HG03521 (cell line): ENCODE data around the gene TBX18.

Experiments
- ATAC-seq: cut with Tn5 transposase; IDR thresholded peaks from one replicate; pipeline ENCODE4 v1.9.1; 2021; ENCODE audit warnings: mild to moderate bottlenecking, moderate library complexity; ENCODE audit not compliant: unreplicated experiment

Gene TBX18

GRCh38 chr6:84675651-84676050 lies 88.7 kb downstream of the TBX18 start:
- ATAC-seq = no peak

GRCh38 chr6:84674395-84674794 lies 90.0 kb downstream of the TBX18 start:
- no peak for ATAC-seq

DNA sequence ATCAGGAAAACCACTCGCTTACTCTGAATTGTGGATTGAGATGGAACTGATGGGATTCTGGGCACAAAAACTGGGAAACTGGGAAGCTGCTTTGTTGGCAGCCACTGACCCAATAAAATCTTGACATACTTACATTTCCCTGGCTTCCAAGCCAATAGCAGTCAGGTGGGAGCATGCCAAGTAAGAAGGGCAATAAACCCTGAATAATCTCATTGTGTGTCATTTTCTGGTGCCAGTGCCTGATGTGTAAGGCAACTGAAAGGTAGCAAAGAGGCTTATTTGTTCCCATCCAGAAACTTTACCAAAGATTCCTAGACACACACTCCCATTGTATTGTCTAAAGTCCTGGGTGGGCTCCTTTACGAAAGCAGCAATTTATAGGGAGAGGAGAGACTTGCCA lies 93.2 kb downstream of the TBX18 start:
- ATAC-seq = no peak

DNA sequence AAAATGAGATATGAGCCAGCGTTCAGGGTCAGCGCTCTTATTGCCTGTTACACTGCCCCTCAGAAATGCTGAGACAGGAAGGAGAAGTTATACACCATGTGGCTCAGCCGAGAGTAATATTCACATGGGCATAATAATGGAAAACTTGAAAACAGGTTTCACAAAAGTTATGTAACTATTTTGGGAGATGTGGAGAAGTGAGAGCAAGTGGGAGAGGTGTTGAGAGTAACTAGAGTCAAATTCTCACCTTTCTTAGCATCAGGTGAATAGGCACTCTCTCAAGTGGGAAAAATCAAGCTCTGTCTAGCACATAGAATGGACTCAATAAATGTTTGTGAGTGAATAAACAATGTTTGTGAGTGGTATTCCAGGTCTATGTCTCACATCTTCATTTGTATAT lies 94.5 kb downstream of the TBX18 start:
- no peak for ATAC-seq

DNA sequence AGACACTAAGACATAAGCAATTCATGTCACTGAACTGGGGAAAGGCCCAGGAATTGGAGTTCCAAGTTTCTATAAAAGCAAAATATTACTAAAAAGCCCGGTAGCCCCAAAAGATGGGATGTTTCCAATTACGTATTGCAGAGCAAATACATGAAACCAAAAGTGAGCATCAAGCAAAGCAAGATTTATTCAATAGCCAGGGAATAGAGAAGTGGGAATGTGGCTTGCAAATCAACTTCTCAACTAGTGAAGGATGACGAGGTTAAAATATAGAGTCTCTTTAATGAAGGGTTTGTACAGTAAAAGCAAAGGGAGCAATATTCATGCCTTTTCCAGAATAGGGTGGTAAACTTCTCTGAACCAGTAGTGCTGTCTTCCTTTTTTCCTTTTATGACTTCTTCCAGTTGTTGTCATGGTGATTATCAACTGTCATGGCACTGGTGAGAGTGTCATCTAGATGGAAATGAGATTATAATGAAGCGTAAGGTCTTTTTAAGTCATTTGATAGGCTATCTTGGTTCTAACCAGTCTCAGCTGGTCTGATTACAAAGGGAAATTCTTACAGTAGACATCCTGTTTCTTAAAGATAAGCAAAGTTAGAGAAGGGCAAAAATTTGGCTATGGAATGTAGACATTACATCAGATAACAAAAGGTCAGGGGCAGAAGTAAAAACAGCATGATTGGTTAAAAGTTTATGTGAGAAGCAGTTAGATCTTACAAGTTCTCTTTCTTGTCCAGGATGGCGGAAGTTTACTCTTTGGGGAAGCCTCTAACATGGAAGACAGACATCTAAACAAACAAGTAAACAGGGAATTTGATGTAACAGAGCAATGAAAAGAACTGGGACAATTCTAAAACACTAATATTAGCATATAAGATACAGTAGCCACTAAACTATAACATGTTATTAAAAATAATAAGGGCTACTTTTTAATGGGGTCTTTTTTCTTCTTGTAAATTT lies 96.9 kb downstream of the TBX18 start:
- no peak for ATAC-seq

DNA sequence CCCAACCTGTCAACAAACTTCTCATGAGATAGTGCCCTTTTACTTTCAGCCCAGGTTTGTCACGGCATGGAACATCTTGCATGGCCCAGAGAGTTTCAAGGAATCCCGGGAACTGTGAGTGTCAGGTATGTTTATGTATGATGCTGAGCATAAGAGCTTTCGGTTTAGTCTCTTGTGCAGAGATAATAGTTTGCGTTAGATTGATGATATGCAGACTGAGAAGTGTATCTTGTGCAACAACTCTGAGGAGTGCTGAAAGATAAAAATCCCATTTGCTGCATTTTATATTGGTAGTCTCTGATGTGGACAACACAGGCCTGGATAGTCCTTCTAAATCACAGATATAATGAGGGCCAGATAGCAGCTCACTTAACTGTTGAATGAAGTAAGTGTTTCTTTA lies 99.0 kb downstream of the TBX18 start:
- ATAC-seq = no peak

DNA sequence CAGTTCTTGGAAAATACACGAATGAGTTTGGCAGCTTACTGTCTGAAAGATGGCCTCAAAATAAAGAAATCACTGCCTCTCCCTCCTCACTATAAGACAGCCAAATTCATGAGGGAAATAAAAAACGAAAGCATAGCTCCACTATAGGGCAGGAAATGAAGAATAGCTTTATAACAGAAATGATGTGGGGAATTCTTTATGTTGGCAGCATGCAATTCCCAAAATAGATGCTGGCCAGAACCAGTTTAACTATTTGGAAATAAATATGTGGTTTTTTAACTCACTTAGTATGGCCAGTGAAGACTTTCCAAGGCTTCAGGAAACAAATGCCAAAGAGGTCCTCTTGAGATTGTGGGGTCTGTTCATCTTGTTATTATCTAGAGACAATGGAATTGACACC lies 100.5 kb downstream of the TBX18 start:
- no peak for ATAC-seq

DNA sequence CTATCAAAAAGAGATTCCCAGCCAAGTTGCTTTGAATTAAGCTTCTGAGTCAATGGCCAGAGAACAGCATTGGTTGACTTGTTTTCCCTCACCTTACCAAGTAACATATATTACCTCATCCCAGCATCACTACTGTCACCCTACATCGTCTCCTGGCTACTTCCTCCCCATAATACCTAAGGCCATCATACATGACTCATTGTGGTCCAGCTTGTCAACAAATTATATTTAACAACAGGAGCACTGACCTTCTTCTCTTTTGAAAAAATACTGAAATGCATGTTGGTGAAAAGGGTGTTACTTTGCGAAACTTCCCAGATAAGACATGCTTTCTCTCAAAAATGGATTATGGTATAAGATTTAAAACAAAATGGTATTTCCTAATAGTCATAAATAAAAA lies 106.9 kb downstream of the TBX18 start:
- ATAC-seq = no peak

- ATAC-seq = no peak
Measured at GRCh38 chr6:84657025-84657424, 107.4 kb downstream of the TBX18 start.

DNA sequence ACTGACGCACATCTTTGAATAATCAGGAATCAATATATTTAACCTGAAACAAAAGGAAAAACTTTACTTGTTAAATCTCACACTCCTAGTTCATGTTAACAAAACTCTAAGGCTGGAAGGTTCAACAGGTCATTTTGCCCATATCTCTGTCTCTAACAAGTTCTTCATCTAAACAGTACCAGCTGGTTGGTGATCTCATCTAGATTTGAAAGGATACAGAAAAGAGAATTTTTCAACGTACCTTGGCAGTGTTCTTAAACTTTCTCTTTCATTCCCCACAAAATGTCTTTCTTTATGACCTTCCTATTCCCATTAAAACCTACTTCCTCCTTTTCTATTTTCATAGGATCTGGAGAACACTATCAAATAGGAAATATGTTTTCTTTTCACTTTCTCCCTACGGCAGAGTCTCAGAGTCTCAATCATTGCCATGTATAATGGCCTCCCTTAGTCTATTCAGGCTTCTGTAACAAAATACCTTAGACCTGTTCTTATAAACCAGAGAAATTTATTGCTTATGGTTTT lies 111.3 kb downstream of the TBX18 start:
- ATAC-seq = no peak

DNA sequence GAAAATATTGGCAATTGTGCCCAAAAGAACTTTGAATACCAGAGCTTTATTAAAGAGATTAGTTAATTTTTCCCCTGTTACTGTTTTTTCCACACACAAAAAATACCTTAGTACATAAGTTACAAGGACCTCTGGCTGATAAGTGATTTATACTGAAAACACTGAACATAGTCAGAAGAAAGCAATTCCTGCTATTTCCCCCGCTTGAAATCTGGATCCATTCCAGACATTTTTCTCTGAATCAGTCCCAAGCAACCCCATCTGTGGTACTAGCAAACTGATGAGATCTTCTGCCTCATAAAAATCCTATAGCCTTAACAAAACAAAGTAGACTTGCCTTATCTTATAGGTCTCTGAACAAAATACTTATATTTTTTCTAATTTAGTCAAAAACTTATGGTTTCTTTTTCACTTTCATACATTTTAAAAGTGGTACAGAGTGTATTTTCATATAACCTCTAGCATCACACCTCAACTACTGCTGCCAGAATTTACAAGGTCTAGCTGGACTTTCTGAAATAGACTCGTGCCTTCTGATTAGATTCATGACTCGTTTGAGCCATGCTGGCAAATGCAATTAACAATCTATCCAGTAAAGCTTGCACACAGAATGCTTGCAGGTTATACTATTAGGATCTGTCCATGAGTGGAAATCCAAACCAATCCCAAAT lies 111.9 kb downstream of the TBX18 start:
- ATAC-seq = no peak

- ATAC-seq = no peak
Measured at GRCh38 chr6:84651583-84651982, 112.8 kb downstream of the TBX18 start.

DNA sequence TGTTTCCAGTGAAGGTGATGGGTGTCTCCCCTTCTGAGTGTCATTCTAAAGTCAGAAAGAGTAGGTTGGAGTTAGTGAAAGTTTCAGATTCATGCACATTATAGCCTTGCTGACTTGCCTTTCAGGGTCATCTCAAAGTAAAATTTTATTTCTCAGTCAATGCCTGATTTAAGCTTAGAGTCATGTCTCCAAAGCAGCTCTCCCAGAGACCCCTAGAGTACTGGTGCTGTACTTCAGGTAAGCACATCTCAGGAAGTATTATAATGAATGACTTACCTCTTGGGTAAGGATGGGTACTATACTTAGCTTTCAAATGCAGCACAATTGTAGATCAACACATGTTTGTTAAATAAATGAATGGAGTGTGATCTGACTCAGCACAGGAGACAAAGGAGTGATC lies 116.0 kb downstream of the TBX18 start:
- ATAC-seq = no peak

DNA sequence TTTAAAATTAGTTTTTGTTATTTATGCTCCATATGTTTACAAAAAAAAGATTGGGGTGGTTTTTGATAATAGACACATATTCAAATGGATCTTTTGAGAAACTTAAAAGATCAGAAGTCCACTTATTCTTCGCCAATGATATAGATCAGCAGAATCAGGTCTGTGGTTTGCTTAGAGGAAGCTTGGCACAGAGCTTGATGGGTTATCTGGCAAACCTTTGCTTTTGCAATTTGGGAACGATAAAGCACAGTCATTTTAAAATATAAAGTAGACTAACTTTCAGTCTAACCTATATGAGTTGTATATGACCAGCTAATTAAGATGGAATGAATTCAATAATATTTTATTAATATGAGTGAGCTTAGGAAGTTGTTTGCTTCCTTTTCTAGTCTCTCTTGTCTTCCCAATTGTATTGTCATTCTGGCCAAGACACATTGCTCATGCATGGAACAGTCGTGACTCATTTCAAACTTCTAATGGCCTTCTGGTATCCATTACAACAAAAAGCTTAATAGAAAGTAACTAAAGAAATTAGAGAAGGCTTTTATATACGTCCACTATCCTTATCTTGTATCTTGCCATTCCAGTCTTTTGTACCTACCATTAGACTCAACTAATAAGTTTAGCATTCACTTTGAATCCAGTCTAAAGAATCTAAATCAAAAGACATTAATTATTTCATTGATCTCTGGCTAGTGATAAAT lies 118.7 kb downstream of the TBX18 start:
- ATAC-seq = no peak

DNA sequence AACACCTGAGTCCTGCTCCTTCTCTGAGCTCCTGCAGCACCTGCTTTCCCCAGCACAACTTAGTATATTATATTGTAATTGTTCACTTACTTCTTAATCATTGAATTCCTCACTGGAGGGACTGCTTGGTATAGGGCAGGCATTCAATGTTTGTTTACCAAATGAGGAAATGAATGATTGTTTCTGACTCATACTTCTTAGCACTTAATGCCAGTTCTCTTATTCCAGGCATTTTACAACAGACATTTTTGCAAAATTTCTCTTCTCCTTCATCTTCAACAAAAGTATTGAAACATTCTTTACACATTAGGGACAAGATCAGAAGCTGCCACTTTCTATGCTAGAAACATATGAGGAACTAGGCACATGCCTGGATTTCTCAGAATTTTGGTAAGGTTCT lies 119.4 kb downstream of the TBX18 start:
- no peak for ATAC-seq

DNA sequence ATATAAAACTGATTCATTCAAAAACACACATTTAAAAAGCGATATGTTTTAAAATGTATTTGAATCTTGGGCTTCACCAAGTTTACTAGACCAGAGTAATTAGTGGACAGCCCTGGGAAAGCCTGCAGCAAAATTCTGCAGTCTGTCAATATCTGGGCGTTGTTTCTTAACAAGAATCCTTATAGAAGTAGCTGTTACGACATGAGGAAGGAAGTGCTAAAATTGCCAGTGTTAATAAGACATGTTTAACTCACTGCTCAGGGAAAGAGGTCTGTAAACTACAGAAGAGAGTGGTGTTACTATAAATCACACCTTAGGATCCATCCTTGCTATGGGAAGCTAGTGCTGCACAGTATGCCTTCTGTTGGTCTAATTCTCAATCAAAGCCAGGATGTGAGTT lies 120.6 kb downstream of the TBX18 start:
- ATAC-seq = no peak

DNA sequence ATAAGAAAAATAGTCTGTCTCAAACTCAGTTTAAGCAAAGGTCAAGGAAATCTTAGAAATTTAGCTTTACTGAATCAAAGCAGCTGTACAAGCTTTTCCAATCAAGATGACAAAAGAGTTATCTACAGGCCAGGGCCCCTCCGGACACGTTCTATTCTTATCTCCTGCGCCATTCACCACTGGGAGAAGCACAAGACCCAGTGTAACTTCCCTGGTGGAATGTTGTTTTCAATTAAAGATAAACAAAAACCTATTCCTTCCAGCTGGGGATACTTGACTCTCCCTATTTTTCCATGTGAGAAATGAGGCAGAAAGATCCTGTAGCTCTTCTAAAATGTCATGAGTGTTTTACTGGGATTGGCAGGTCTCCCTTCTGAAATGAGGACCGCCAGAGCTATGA lies 123.3 kb downstream of the TBX18 start:
- no peak for ATAC-seq

DNA sequence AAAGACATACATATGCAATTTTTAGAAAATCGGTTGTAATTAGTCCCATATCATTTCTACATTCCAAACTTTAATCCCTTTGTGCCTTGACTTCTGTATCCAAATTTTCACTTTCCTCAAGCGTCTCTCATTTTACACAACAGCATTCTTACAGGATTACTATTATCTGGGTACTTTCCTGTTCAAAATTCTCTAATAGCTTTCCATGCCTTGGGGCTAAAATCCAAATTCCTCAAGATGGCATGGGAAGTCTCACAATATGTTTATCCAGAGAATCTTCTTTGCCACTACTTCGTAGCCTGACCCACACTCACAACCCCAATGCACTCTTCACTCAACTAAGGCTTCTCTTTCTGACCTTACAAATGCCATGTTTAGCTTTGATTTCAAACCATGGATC lies 125.0 kb downstream of the TBX18 start:
- ATAC-seq = no peak

- ATAC-seq = no peak
Measured at GRCh38 chr6:84638286-84638685, 126.1 kb downstream of the TBX18 start.
